Peyer's patch (tissue), 4 donors: ENCODE measurements around the gene TRIM39. TPM values are rescaled to one million over a fixed set of nuclear protein-coding genes. Genes with fewer than 3 reads are reported as not detected.

Experiments used
- DNase-seq, 3 donors: peaks; one replicate each; pipeline ENCODE4 v3.0.0-alpha.2; 2017 to 2019
- H3K27ac ChIP-seq, 4 donors: fragments of 200-600 bp; sonication (generic); one replicate each; pipeline ENCODE4 v1.5.1; 2016 to 2019
- H3K27me3 ChIP-seq, 2 donors: fragments of 200-600 bp; sonication (generic); one replicate each; pipeline ENCODE4 v1.5.1; 2019
- H3K36me3 ChIP-seq, 3 donors: fragments of 200-600 bp; sonication (generic); one replicate each; pipeline ENCODE4 v1.5.1; 2016 to 2019
- H3K4me1 ChIP-seq, 4 donors: fragments of 200-600 bp; sonication (generic); one replicate each; pipeline ENCODE4 v1.5.1; 2016 to 2019
- H3K4me3 ChIP-seq, 4 donors: fragments of 200-600 bp; sonication (generic); 1 replicate in 3 of 4; 2 replicates in 1 of 4; pipeline ENCODE4 v1.5.1; 2016 to 2019; ENCODE audit warnings: mild to moderate bottlenecking in 1 of 4
- H3K9me3 ChIP-seq, 4 donors: fragments of 200-600 bp; sonication (generic); one replicate each; pipeline ENCODE4 v1.5.1; 2016 to 2019; ENCODE audit warnings: mild to moderate bottlenecking in 1 of 4
- POLR2A ChIP-seq, 2 donors: fragments of 450-650 bp; IDR thresholded peaks; one replicate each; pipeline ENCODE4 v1.5.1; 2017; ENCODE audit warnings: antibody characterized with exemption in 2 of 2, mild to moderate bottlenecking in 2 of 2, moderate library complexity in 2 of 2
- total RNA-seq, 4 donors: library from RNA; depleted of rRNA; stranded (reverse); fragments of >200 nt; gene quantifications; one replicate each; pipeline ENCODE4 v1.1.0, GENCODE V29; 2016
- TF ChIP-seq, protein P1 (sequence below), 6 experiments: fragments of 450-650 bp in 4 of 6; fragments of 200-600 bp in 2 of 6; sonication (generic) in 1 of 6; IDR thresholded peaks; one replicate each; pipeline ENCODE4 v1.5.1; 2017 to 2019; ENCODE audit warnings: antibody characterized with exemption in 6 of 6, mild to moderate bottlenecking in 3 of 6, moderate library complexity in 1 of 6

The TRIM39 gene
- total RNA-seq, 4 donors from 2014 or later = 10.7 to 23.6 (median 16.4) TPM

DNA sequence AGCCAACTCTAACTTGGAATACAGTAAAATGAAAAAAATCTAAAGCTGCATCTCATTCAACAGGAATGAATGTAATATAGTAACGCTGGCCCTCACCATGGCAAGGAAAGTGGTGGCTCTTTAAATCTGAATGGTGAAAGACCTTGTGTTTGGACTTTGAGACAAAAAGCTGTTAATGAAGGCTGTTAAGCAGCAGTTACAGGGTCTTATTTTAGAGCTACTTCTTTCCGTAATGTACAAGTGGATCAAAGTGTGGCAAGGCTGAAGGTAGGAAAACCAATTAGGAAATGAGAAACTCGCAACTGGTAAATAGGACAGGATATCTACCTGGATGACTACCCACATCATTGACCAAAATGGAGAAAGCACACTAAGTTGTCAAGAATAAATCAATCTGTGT lies 11.6 kb upstream of the TRIM39 start:
- no peaks in the 10 kb centered on the region for H3K9me3 ChIP-seq
- TF ChIP-seq POLR2A (IDR thresholded peaks at IDR 0.05) = no peak
- TF ChIP-seq, protein P1, sequence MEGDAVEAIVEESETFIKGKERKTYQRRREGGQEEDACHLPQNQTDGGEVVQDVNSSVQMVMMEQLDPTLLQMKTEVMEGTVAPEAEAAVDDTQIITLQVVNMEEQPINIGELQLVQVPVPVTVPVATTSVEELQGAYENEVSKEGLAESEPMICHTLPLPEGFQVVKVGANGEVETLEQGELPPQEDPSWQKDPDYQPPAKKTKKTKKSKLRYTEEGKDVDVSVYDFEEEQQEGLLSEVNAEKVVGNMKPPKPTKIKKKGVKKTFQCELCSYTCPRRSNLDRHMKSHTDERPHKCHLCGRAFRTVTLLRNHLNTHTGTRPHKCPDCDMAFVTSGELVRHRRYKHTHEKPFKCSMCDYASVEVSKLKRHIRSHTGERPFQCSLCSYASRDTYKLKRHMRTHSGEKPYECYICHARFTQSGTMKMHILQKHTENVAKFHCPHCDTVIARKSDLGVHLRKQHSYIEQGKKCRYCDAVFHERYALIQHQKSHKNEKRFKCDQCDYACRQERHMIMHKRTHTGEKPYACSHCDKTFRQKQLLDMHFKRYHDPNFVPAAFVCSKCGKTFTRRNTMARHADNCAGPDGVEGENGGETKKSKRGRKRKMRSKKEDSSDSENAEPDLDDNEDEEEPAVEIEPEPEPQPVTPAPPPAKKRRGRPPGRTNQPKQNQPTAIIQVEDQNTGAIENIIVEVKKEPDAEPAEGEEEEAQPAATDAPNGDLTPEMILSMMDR (IDR thresholded peaks at IDR 0.05) = no peak
- no peak for DNase-seq
- no peaks in the 10 kb centered on the region for H3K27me3 ChIP-seq
- no peak overlapping the region for H3K4me3 ChIP-seq
- peaks cover 0 to 18% (median 0%) of the 10 kb centered on the region in 3 donors for H3K36me3 ChIP-seq
- H3K27ac ChIP-seq = no peak overlapping the region
- H3K4me1 ChIP-seq = peaks cover 0 to 4% (median 0%) of the 10 kb centered on the region in 4 donors

DNA sequence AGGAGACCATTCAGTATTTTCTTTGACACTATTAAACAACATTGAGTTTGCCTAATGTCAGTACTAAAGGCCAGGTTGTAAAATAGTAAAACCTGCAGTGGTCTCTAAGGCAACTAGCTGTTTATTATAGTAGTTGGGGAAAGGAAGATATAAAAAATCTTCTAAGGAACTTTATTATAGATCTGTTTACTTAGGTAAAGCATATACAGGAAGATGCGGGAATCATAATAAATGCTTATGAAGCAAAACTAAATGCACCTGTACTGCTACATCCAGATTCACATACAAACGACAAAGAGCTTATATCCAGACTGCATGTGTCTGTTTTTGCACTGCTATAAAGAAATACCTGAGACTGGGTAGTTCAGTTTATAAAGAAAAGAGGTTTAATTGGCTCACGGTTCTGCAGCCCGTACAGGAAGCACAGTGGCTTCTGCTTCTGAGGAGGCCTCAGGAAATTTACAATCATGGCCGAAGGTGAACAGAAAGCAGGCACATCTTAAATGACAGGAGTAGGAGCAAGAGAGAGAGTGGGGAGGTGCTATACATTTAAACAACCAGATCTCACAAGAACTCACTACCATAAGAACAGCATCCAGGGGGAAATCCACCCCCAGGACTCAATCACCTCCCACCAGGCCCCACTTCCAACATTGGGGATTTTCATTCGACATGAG lies 8.7 kb upstream of the TRIM39 start:
- Histone ChIP-seq H3K36me3 (peaks cover 0 to 11% (median 0%) of the 10 kb centered on the region in 3 donors), H3K27ac (no peak overlapping the region), H3K9me3 (no peaks in the 10 kb centered on the region), H3K4me1 (peaks cover 0 to under 1% (median 0%) of the 10 kb centered on the region in 4 donors), H3K4me3 (no peak overlapping the region), H3K27me3 (no peaks in the 10 kb centered on the region)
- DNase-seq = no peak
- TF ChIP-seq, protein P1 (IDR thresholded peaks at IDR 0.05) = no peak
- no peak for TF ChIP-seq POLR2A (IDR thresholded peaks at IDR 0.05)

DNA sequence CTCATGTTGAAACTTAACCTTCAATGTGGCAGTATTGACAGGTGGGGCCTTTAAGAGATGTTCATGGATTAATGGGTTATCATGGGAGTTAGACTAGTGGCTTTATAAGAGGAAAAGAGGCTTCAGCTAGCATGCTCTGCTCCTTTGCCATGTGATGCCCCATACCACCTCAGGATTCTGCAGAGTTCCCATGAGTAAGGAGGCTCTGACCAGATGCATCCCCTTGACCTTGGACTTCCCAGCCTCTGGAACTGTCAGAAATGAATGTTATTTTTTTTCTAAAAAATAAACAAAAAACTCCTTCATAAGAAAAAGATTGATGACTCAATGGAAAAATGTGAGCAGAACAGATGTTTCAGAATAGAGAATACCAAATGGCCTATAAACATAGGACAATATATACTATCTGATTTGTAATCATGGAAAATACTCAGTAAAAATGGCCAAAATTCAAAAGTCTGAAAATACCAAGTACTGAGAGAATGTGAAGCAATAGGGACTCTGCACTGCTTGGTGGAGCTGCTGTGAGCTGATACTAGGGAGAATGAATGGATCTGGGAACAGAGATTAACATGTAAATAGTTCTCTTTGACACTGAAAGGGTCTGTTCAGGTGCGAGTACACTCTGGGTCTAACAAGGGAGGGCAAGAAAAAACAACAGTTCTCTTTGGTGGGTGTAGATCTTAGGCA lies 7.4 kb upstream of the TRIM39 start:
- no peak for DNase-seq
- TF ChIP-seq POLR2A (IDR thresholded peaks at IDR 0.05) = no peak
- TF ChIP-seq, protein P1 (IDR thresholded peaks at IDR 0.05) = no peak
- Histone ChIP-seq H3K27ac (no peak overlapping the region), H3K4me3 (no peak overlapping the region), H3K27me3 (no peaks in the 10 kb centered on the region), H3K4me1 (peaks cover 0 to 10% (median 2%) of the 10 kb centered on the region in 4 donors), H3K9me3 (no peaks in the 10 kb centered on the region), H3K36me3 (no peaks in the 10 kb centered on the region)

DNA sequence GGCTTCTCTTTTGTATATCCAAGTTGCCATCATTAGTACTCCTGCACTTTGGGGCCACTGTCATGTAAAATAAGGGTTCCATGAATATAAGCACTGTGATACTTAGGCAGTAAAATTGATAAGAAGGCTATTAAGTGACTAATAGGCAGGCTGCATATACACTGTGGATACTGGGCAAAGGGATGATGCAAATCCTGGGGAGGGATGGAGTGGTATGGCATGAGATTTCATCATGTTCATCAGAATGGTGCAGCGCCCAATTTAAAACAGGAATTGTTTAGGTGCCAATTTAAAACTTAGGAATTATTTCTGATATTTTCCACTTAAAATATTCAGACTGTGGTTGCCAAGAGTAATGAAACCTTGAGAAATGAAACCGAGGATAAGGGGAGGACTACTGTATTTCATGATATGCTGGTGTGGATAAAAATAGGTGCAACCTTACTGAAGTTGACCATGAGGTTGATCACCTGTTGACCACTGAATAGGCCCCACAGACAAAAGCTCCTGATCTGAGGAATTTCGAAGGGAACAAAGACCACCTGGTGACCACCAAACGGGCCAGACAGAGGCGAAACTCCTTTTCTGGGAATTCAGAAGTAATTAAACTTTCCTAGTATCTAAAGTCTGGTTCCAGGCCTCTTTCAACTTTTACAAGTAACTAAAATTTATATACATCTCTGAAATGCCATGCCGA lies 4.9 kb upstream of the TRIM39 start:
- H3K4me3 ChIP-seq = no peak overlapping the region
- H3K36me3 ChIP-seq = no peaks in the 10 kb centered on the region
- no peaks in the 10 kb centered on the region for H3K9me3 ChIP-seq
- TF ChIP-seq POLR2A (IDR thresholded peaks at IDR 0.05) = no peak
- TF ChIP-seq, protein P1 (IDR thresholded peaks at IDR 0.05) = no peak
- peaks cover 0 to 24% (median 11%) of the 10 kb centered on the region in 4 donors for H3K4me1 ChIP-seq
- DNase-seq = no peak
- H3K27ac ChIP-seq = no peak overlapping the region
- H3K27me3 ChIP-seq = no peaks in the 10 kb centered on the region

DNA sequence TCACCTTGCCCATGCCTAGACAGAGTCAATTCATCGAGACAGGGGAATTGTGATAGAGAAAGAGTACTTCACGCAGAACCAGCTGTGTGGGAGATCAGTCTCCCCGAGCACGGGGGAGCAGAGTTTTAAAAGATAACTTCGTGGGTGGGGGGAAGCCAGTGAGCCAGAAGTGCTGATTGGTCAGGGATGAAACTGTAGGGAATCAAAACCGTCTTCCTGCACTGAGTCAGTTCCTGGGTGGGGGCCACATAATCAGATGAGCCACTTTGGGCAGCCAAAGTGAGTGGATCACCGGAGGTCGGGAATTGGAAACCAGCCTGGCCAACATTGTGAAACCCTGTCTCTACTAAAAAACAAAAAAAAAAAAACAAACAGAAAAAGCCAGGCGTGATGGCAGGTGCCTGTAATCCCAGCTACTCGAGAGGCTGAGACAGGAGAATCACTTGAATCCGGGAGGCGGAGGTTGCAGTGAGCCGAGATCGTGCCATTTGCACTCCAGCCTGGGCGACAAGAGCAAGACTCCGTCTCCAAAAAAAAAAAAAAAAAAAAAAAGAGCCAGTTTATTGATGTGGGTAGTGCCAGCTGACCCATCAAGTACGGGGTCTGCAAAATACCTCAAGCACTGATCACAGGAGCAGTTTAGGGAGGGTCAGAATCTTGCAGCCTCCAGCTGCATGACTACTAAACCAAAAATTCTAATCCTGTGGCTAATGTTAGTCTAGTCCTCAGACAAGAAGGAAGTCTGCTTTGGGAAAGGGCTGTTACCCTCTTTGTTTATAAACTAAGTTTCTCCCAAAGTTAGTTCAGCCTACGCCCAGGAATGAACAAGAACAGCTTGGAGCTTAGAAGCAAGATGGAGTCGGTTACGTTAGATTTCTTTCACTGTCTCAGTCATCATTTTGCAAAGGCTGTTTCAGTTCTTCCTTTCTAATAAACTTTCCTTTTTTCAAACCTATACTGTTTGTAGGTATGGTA lies 3.9 kb upstream of the TRIM39 start:
- no peaks in the 10 kb centered on the region for H3K36me3 ChIP-seq
- peaks cover 0 to 24% (median 11%) of the 10 kb centered on the region in 4 donors for H3K4me1 ChIP-seq
- H3K27me3 ChIP-seq = no peaks in the 10 kb centered on the region
- no peak for DNase-seq
- no peaks in the 10 kb centered on the region for H3K9me3 ChIP-seq
- no peak overlapping the region for H3K4me3 ChIP-seq
- H3K27ac ChIP-seq = no peak overlapping the region
- no peak for TF ChIP-seq POLR2A (IDR thresholded peaks at IDR 0.05)
- TF ChIP-seq, protein P1 (IDR thresholded peaks at IDR 0.05) = no peak
